ENCODE results near the gene RNASE8. TPM values are rescaled to one million over a fixed set of nuclear protein-coding genes. Genes with fewer than 3 reads are reported as not detected.

The RNASE8 gene
- total RNA-seq, 1 experiment from 2014 or later, result not detected

DNA sequence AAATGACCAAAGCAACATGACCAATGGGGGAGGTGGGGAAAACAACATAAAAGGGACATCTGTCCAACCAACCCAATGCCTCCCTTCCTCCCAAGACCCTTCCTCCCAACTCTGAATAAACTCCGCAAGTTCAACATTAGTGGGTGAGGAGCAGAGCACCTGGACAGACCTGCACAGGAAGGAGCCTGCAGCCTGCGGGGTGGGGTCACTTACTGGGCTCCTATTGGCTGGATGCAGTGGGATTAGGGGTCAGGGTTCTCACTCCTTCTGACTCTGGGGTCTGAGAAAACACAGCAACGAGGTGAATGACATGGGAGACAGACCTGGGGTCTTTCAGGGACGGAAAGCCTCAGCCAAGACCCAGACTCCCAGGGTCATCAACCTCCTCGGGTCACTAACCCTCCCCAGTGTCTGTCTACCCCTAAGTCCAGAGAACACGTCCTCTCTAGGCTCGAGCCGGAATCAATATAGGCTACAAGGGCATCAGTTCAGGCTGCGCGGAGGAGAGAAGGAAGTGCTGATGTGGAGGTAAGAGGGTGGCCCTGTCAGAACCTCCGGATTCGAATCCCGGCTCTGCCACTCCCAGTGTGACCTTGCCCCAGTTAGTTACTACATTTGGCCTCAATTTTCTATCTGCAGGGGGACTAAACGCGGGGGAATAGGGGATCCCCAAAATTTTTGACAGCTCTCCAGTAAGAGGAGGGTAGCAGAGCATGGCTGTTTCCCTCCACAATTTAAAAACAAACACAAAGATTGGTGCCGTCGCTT, 33.6 kb upstream of the RNASE8 start:
- peaks cover 4% of the 10 kb centered on the region for H3K4me1 ChIP-seq (replicated peaks)
- no peaks in the 10 kb centered on the region for H3K36me3 ChIP-seq
- no peaks in the 10 kb centered on the region for H3K9me3 ChIP-seq (replicated peaks)
- no peak overlapping the region for H3K27ac ChIP-seq
- H3K27me3 ChIP-seq (replicated peaks), result peaks cover 23% of the 10 kb centered on the region
- DNase-seq (ENCODE audit: low read depth in 1 of 2, low spot score in 2 of 2), result no peak
- H3K4me3 ChIP-seq, result no peak overlapping the region

- Histone ChIP-seq H3K4me3 (peak within 1 kb of the TSS; percentile 16; the same call in 1 of the 2 replicates), H3K9me3 (replicated peaks) (no peaks in the 10 kb centered on the region), H3K4me1 (replicated peaks) (peaks cover 4% of the 10 kb centered on the region), H3K27ac (no peak within 1 kb of the TSS), H3K27me3 (replicated peaks) (peaks cover 23% of the 10 kb centered on the region), H3K36me3 (no peaks in the 10 kb centered on the region)
- no peak for DNase-seq (ENCODE audit: low read depth in 1 of 2, low spot score in 2 of 2)
These were observed 32.8 kb upstream of the RNASE8 start, which contains the start of gene NDRG2 for GRCh38 chr14:21024585-21025370. NDRG2 (minus strand) TSS chr14:21025061; CDS start chr14:21023315, 1,746 bp downstream.

GRCh38 chr14:21025371-21026273, 32.0 kb upstream of the RNASE8 start:
- DNase-seq (ENCODE audit: low read depth in 1 of 2, low spot score in 2 of 2), result no peak
- Histone ChIP-seq H3K27ac (no peak overlapping the region), H3K4me3 (no peak overlapping the region), H3K27me3 (replicated peaks) (peaks cover 23% of the 10 kb centered on the region), H3K36me3 (no peaks in the 10 kb centered on the region), H3K4me1 (replicated peaks) (peaks cover 4% of the 10 kb centered on the region), H3K9me3 (replicated peaks) (no peaks in the 10 kb centered on the region)

DNA sequence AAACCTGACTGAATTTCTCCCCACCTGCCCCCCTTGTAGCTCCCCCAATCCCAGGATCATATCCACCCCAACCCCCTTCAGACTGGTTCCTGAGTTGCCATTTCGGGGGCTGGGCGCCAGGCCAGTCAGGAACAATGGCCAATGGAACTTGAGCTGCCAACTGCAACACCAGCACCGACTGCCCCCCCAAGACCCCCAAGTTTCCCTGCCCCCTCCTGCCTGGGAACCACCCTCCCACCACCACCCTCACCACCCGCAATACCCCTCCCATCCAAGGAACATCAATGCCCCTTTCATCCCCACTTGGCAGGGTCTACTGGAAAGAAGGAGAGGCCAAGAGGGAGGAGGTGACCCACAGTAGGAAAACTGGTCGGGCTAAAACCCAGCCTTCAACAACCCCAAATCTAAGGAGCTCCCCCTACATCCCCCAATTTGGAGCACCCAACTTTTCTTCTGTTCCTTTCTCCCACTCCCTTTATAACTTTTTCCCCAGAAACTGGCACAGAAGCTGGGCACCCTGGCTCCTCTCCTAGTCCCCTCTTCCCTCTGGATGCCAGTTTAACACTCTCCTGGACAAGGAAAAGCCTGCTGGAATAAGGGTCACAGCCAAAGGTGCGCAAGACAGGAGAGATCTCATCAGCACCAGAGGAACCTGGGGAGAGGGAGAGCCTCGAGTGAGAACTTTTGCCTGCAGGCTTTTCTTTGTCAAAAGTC, 31.2 kb upstream of the RNASE8 start:
- no peak for DNase-seq (ENCODE audit: low read depth in 1 of 2, low spot score in 2 of 2)
- H3K27ac ChIP-seq, result no peak overlapping the region
- H3K4me1 ChIP-seq (replicated peaks), result peaks cover 4% of the 10 kb centered on the region
- peaks cover 23% of the 10 kb centered on the region for H3K27me3 ChIP-seq (replicated peaks)
- H3K36me3 ChIP-seq, result no peaks in the 10 kb centered on the region
- H3K4me3 ChIP-seq, result no peak overlapping the region
- no peaks in the 10 kb centered on the region for H3K9me3 ChIP-seq (replicated peaks)

GRCh38 chr14:21026988-21027315, 30.7 kb upstream of the RNASE8 start:
- no peak for DNase-seq (ENCODE audit: low read depth in 1 of 2, low spot score in 2 of 2)
- H3K36me3 ChIP-seq, result no peaks in the 10 kb centered on the region
- peaks cover 4% of the 10 kb centered on the region for H3K4me1 ChIP-seq (replicated peaks)
- H3K27ac ChIP-seq, result no peak overlapping the region
- H3K27me3 ChIP-seq (replicated peaks), result peaks cover 23% of the 10 kb centered on the region
- H3K4me3 ChIP-seq, result no peak overlapping the region
- H3K9me3 ChIP-seq (replicated peaks), result no peaks in the 10 kb centered on the region

DNA sequence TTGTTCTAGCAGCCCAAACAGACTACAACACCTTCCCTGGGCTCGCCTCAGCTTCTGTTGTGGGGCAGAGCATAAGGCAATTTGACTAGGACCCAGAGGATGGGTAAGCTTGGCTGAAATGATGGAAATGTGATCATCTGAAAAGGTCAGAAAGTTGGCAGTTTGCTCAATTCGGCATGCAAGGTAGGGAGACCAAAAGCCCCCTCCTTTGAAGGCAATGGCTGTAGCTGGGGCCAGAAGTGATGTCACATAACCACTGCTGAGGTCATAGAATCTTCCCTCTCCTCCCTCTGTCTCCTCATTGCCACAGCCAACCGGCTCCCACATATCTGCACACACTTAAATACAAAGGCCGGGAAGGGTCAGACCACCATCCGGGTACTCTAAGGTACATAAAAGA, 27.7 kb upstream of the RNASE8 start, which contains the start of gene TPPP2:
Gene TPPP2, plus strand, starts transcription at position 301 of the 400 bp plus-strand sequence. CDS start 365 bp downstream, outside the sequence.
- no peaks in the 10 kb centered on the region for H3K36me3 ChIP-seq
- no peak for DNase-seq (ENCODE audit: low read depth in 1 of 2, low spot score in 2 of 2)
- H3K9me3 ChIP-seq (replicated peaks), result no peaks in the 10 kb centered on the region
- H3K27me3 ChIP-seq (replicated peaks), result peaks cover 10% of the 10 kb centered on the region
- H3K27ac ChIP-seq, result no peak within 1 kb of the TSS
- H3K4me3 ChIP-seq, result no peak within 1 kb of the TSS
- H3K4me1 ChIP-seq (replicated peaks), result no peaks in the 10 kb centered on the region

- H3K9me3 ChIP-seq (replicated peaks), result no peaks in the 10 kb centered on the region
- H3K27ac ChIP-seq, result no peak overlapping the region
- H3K36me3 ChIP-seq, result no peaks in the 10 kb centered on the region
- H3K4me3 ChIP-seq, result no peak overlapping the region
- H3K4me1 ChIP-seq (replicated peaks), result no peaks in the 10 kb centered on the region
- peaks cover 5% of the 10 kb centered on the region; the same call in 1 of the 2 replicates for H3K27me3 ChIP-seq (replicated peaks)
- DNase-seq (ENCODE audit: low read depth in 1 of 2, low spot score in 2 of 2), result no peak
These were observed 27.1 kb upstream of the RNASE8 start for GRCh38 chr14:21030531-21030930.

- Histone ChIP-seq H3K4me3 (no peak overlapping the region), H3K36me3 (no peaks in the 10 kb centered on the region), H3K27ac (no peak overlapping the region), H3K4me1 (replicated peaks) (no peaks in the 10 kb centered on the region), H3K9me3 (replicated peaks) (no peaks in the 10 kb centered on the region), H3K27me3 (replicated peaks) (peaks cover 5% of the 10 kb centered on the region; the same call in 1 of the 2 replicates)
- DNase-seq (ENCODE audit: low read depth in 1 of 2, low spot score in 2 of 2), result no peak
These were observed 25.1 kb upstream of the RNASE8 start for GRCh38 chr14:21032326-21033132.

GRCh38 chr14:21033133-21033698, 24.4 kb upstream of the RNASE8 start:
- Histone ChIP-seq H3K4me1 (replicated peaks) (no peaks in the 10 kb centered on the region), H3K4me3 (no peak overlapping the region), H3K9me3 (replicated peaks) (no peaks in the 10 kb centered on the region), H3K27me3 (replicated peaks) (peaks cover 5% of the 10 kb centered on the region; the same call in 1 of the 2 replicates), H3K27ac (no peak overlapping the region), H3K36me3 (no peaks in the 10 kb centered on the region)
- no peak for DNase-seq (ENCODE audit: low read depth in 1 of 2, low spot score in 2 of 2)

- peaks cover 5% of the 10 kb centered on the region; the same call in 1 of the 2 replicates for H3K27me3 ChIP-seq (replicated peaks)
- no peaks in the 10 kb centered on the region for H3K36me3 ChIP-seq
- no peak within 1 kb of the TSS for H3K27ac ChIP-seq
- H3K4me1 ChIP-seq (replicated peaks), result no peaks in the 10 kb centered on the region
- no peak within 1 kb of the TSS for H3K4me3 ChIP-seq
- no peaks in the 10 kb centered on the region for H3K9me3 ChIP-seq (replicated peaks)
- no peak for DNase-seq (ENCODE audit: low read depth in 1 of 2, low spot score in 2 of 2)
These were observed 22.9 kb upstream of the RNASE8 start, which contains the start of gene RNASE13 for GRCh38 chr14:21034707-21035106. RNASE13 (minus strand) TSS chr14:21034807; CDS start chr14:21034288, 519 bp downstream.

DNA sequence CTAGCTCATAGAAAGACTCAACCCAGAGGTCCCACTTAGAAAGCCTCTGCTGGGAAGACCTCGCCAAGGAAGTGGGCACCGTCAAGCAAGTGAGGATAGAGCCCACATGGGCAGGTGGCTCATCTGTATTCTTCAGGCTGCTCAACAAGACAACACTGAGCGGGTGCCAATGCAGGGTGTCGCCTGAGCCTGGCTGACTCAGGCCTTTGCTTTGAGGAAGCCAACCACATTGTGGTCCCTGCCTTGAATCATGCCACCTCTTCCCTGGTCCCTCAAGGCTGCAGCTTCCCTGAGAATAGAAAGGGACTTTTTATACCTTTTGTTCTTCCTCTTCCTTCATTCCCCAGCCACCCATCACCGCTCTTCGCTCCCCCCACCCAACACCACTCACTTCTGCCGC, 20.9 kb upstream of the RNASE8 start:
- peaks cover 5% of the 10 kb centered on the region; the same call in 1 of the 2 replicates for H3K27me3 ChIP-seq (replicated peaks)
- H3K4me1 ChIP-seq (replicated peaks), result no peaks in the 10 kb centered on the region
- H3K9me3 ChIP-seq (replicated peaks), result no peaks in the 10 kb centered on the region
- no peaks in the 10 kb centered on the region for H3K36me3 ChIP-seq
- H3K4me3 ChIP-seq, result no peak overlapping the region
- DNase-seq (ENCODE audit: low read depth in 1 of 2, low spot score in 2 of 2), result no peak
- no peak overlapping the region for H3K27ac ChIP-seq

- H3K27me3 ChIP-seq (replicated peaks), result peaks cover 5% of the 10 kb centered on the region; the same call in 1 of the 2 replicates
- no peak for DNase-seq (ENCODE audit: low read depth in 1 of 2, low spot score in 2 of 2)
- H3K4me3 ChIP-seq, result no peak overlapping the region
- no peaks in the 10 kb centered on the region for H3K4me1 ChIP-seq (replicated peaks)
- H3K36me3 ChIP-seq, result no peaks in the 10 kb centered on the region
- no peak overlapping the region for H3K27ac ChIP-seq
- no peaks in the 10 kb centered on the region for H3K9me3 ChIP-seq (replicated peaks)
These were observed 20.5 kb upstream of the RNASE8 start for GRCh38 chr14:21037156-21037555.
